C4-2B (cell line): Measurements from ENCODE around the gene UBE2E1.

ENCODE experiments used
- CTCF ChIP-seq: fragments of 450-650 bp; conservative IDR thresholded peaks from 2 replicates; pipeline ENCODE4 v1.5.1; 2017; ENCODE audit warnings: mild to moderate bottlenecking
- ZFX ChIP-seq: fragments of 450-650 bp; IDR thresholded peaks from 2 replicates; pipeline ENCODE4 v1.6.1; 2017

GRCh38 chr3:23824699-23825444, 19.1 kb downstream of the UBE2E1 start:
- TF ChIP-seq CTCF (no peak), ZFX (no peak)
